Loucy (cell line): Measurements from ENCODE around the gene CDYL2.

Source experiments
- H2AFZ ChIP-seq: fragments of 200-600 bp; sonication (generic); 2 replicates; pipeline ENCODE4 v1.6.0; 2016; ENCODE audit warnings: antibody characterized with exemption, mild to moderate bottlenecking, low read length, moderate library complexity
- H3F3A ChIP-seq: fragments of 200-600 bp; 2 replicates; pipeline ENCODE4 v1.6.0; 2016; ENCODE audit warnings: antibody characterized with exemption, low read depth, mild to moderate bottlenecking
- H3K27me3 ChIP-seq: fragments of 200-600 bp; sonication (generic); 2 replicates; pipeline ENCODE4 v1.6.1; 2014; ENCODE audit warnings: low read length, mild to moderate bottlenecking; ENCODE audit not compliant: insufficient read depth, poor library complexity, severe bottlenecking
- H3K36me3 ChIP-seq: fragments of 200-600 bp; sonication (generic); 2 replicates; pipeline ENCODE4 v1.6.1; 2016; ENCODE audit warnings: low read length; ENCODE audit not compliant: insufficient read depth
- H3K4me1 ChIP-seq: fragments of 200-600 bp; sonication (generic); 2 replicates; pipeline ENCODE4 v1.5.1; 2014; ENCODE audit warnings: low read length, mild to moderate bottlenecking; ENCODE audit not compliant: insufficient read depth, poor library complexity, severe bottlenecking
- H3K4me2 ChIP-seq: fragments of 200-600 bp; sonication (generic); 2 replicates; pipeline ENCODE4 v1.6.0; 2014; ENCODE audit warnings: antibody characterized with exemption, low read length, low read depth, mild to moderate bottlenecking; ENCODE audit not compliant: poor library complexity, severe bottlenecking
- H3K4me3 ChIP-seq: fragments of 200-600 bp; sonication (generic); 2 replicates; pipeline ENCODE4 v1.5.1; 2014; ENCODE audit warnings: low read length, mild to moderate bottlenecking, mixed read lengths; ENCODE audit not compliant: poor library complexity, severe bottlenecking
- H3K79me2 ChIP-seq: fragments of 200-600 bp; sonication (generic); 2 replicates; pipeline ENCODE4 v1.6.1; 2014; ENCODE audit warnings: low read length; ENCODE audit not compliant: insufficient read depth
- H3K9ac ChIP-seq: fragments of 200-600 bp; sonication (generic); 2 replicates; pipeline ENCODE4 v1.6.0; 2014; ENCODE audit warnings: mild to moderate bottlenecking, low read depth, low read length, moderate library complexity; ENCODE audit not compliant: poor library complexity, severe bottlenecking
- H3K9me2 ChIP-seq: fragments of 200-600 bp; sonication (generic); replicated peaks from 2 replicates; pipeline ENCODE4 v1.6.1; 2016; ENCODE audit warnings: low read depth, low read length, mixed read lengths
- H3K9me3 ChIP-seq: fragments of 200-600 bp; sonication (generic); 2 replicates; pipeline ENCODE4 v1.6.1; 2014; ENCODE audit warnings: mild to moderate bottlenecking, antibody characterized with exemption, low read length, low read depth; ENCODE audit not compliant: insufficient read depth
- H4K20me1 ChIP-seq: fragments of 200-600 bp; sonication (generic); 2 replicates; pipeline ENCODE4 v1.6.0; 2014; ENCODE audit warnings: antibody characterized with exemption, low read length, mild to moderate bottlenecking; ENCODE audit not compliant: insufficient read depth, poor library complexity, severe bottlenecking
- EZH2phosphoT487 ChIP-seq: fragments of 200-600 bp; IDR thresholded peaks from 2 replicates; pipeline ENCODE4 v1.6.1; 2018; ENCODE audit warnings: antibody characterized with exemption, mild to moderate bottlenecking, moderate library complexity, borderline replicate concordance
- TF ChIP-seq, protein P1 (sequence below): fragments of 200-600 bp; sonication (generic); conservative IDR thresholded peaks from 2 replicates; pipeline ENCODE4 v1.5.1; 2014; ENCODE audit warnings: mild to moderate bottlenecking, antibody characterized with exemption, low read length

CDYL2 gene

GRCh38 chr16:80619824-80620223 is 184.6 kb downstream of the CDYL2 start:
- H3K27me3 ChIP-seq: no peaks in the 10 kb centered on the region
- no peak overlapping the region for H3K4me3 ChIP-seq
- no peaks in the 10 kb centered on the region for H4K20me1 ChIP-seq
- H3K4me1 ChIP-seq: peaks cover 19% of the 10 kb centered on the region
- H3K36me3 ChIP-seq: peaks cover 46% of the 10 kb centered on the region; the same call in 1 of the 2 replicates
- H3K9ac ChIP-seq: no peak overlapping the region
- H3K9me2 ChIP-seq: no peaks in the 10 kb centered on the region
- peaks cover 3% of the 10 kb centered on the region; the same call in 1 of the 2 replicates for H3K79me2 ChIP-seq
- no peak overlapping the region for H3K4me2 ChIP-seq
- H2AFZ ChIP-seq: no peak overlapping the region
- TF ChIP-seq EZH2phosphoT487: no peak
- TF ChIP-seq, protein P1, sequence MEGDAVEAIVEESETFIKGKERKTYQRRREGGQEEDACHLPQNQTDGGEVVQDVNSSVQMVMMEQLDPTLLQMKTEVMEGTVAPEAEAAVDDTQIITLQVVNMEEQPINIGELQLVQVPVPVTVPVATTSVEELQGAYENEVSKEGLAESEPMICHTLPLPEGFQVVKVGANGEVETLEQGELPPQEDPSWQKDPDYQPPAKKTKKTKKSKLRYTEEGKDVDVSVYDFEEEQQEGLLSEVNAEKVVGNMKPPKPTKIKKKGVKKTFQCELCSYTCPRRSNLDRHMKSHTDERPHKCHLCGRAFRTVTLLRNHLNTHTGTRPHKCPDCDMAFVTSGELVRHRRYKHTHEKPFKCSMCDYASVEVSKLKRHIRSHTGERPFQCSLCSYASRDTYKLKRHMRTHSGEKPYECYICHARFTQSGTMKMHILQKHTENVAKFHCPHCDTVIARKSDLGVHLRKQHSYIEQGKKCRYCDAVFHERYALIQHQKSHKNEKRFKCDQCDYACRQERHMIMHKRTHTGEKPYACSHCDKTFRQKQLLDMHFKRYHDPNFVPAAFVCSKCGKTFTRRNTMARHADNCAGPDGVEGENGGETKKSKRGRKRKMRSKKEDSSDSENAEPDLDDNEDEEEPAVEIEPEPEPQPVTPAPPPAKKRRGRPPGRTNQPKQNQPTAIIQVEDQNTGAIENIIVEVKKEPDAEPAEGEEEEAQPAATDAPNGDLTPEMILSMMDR: no peak
- H3F3A ChIP-seq: no peaks in the 10 kb centered on the region
- H3K9me3 ChIP-seq: no peaks in the 10 kb centered on the region

- TF ChIP-seq, protein P1: no peak
- no peak for TF ChIP-seq EZH2phosphoT487
- no peak overlapping the region for H3K4me3 ChIP-seq
- H3K79me2 ChIP-seq: peaks cover under 1% of the 10 kb centered on the region; the same call in 1 of the 2 replicates
- no peaks in the 10 kb centered on the region for H3K9me2 ChIP-seq
- peaks cover 46% of the 10 kb centered on the region; the same call in 1 of the 2 replicates for H3K36me3 ChIP-seq
- no peaks in the 10 kb centered on the region for H3F3A ChIP-seq
- no peaks in the 10 kb centered on the region for H4K20me1 ChIP-seq
- peaks cover 17% of the 10 kb centered on the region for H3K4me1 ChIP-seq
- H3K9me3 ChIP-seq: no peaks in the 10 kb centered on the region
- H2AFZ ChIP-seq: no peak overlapping the region
- no peak overlapping the region for H3K4me2 ChIP-seq
- H3K9ac ChIP-seq: no peak overlapping the region
- H3K27me3 ChIP-seq: no peaks in the 10 kb centered on the region
These were observed 185.3 kb downstream of the CDYL2 start for GRCh38 chr16:80618862-80619648.

GRCh38 chr16:80616362-80616761 is 188.0 kb downstream of the CDYL2 start:
- H3K36me3 ChIP-seq: peaks cover 54% of the 10 kb centered on the region; the same call in 1 of the 2 replicates
- H2AFZ ChIP-seq: no peak overlapping the region
- no peaks in the 10 kb centered on the region for H3F3A ChIP-seq
- H3K27me3 ChIP-seq: no peaks in the 10 kb centered on the region
- peaks cover 2% of the 10 kb centered on the region for H3K4me1 ChIP-seq
- no peaks in the 10 kb centered on the region for H3K9me3 ChIP-seq
- H3K4me2 ChIP-seq: no peak overlapping the region
- no peaks in the 10 kb centered on the region for H3K79me2 ChIP-seq
- TF ChIP-seq EZH2phosphoT487: no peak
- TF ChIP-seq, protein P1: no peak
- no peak overlapping the region for H3K9ac ChIP-seq
- H3K4me3 ChIP-seq: no peak overlapping the region
- H4K20me1 ChIP-seq: no peaks in the 10 kb centered on the region
- H3K9me2 ChIP-seq: no peaks in the 10 kb centered on the region
